GM18907 (cell line): ENCODE measurements around the gene PACC1.
"Not testable (repeated sequence)": the region's sequence is repeated elsewhere in the genome, so short reads cannot be mapped to it uniquely, and the experiment has no call there.

Source experiments
- ATAC-seq: cut with Tn5 transposase; IDR thresholded peaks from one replicate; pipeline ENCODE4 v1.9.1; 2021; ENCODE audit warnings: mild to moderate bottlenecking, moderate library complexity; ENCODE audit not compliant: unreplicated experiment

The PACC1 gene

DNA sequence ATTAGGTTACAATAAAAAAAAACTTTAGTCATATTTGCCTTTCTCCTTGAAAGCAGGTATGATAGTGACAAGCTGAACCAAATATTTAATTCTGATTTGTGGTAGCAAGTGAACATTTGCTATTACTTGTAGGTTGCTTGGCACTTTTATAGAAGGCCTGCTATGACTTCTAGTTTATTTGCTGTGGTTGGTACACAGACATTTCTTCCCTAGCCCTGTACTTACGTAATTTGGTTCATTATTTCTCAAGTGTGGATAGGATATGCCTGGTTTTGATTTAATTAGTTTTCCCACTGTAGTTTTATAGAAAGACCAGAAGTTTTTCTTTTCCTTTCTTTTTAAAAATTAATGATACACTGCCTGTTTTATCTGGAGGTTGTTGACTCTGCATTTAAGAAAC is 73.6 kb downstream of the PACC1 start:
- ATAC-seq = no peak

DNA sequence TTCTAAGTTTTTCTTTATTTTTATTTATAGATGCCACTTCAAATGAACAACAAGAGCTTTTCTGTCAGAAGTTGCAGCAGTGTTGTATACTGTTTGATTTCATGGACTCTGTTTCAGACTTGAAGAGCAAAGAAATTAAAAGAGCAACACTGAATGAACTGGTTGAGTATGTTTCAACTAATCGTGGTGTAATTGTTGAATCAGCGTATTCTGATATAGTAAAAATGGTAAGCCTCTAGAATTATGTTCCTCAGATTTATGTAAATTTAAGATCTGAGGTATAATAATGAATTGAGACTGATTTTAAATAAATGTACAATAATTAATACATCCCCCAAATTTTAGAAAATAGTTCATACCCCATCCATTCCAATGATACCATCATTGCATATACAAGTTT is 85.6 kb downstream of the PACC1 start:
- no peak for ATAC-seq

DNA sequence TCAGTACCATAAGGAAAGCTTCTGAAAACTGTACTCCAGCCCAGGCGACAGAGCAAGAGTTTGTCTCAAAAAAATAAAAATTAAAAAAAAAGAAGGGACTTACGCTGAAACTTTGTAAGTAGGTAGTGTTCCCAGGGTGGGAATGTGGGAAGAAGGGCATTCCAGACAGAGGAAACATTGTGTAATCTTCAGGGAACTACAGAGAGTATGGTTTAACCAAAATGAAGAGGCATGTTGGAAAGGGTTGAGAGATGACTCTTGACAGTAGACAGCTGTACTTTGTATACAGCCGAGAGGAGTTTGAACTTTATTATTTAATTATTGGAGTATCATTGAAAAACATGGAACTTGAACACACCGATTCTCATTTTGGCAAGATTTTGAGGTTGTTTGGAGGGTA is 86.4 kb downstream of the PACC1 start:
- ATAC-seq = no peak

DNA sequence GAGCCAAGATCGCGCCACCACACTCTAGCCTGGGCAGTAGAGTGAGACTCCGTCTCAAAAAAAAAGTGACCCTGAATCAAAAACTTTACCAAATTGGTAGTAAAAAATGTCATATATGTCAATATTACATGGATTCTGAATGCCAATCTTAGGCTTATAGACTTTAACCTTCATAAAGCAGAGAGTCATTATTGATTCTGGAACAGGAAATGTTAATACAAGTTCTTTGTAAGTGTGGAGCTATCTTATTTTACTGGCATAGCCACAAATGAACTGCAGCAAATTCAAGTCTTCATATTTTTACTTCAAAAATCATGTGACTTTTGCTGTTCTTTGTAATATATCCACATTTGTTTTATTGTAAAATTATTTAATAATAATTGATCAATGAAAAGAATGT is 88.1 kb downstream of the PACC1 start:
- ATAC-seq = no peak

DNA sequence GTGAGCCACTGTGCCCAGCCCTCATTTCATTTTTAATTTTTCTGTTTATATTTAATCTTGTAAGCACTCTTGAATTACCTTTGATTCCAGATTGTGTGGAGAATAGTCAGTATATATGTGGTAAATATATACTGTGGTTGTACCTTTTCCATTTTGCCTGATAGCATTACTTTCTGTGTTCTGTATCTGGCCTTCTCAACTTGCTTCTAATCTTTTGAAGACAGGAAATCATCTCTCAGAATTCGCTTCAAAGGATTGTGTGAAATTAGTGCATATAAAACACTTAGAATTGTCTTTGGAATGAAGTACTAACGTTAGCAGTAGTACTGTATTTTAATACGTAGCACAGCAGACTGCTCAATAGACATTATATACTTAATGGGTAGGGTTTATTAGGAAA is 91.6 kb downstream of the PACC1 start:
- no peak for ATAC-seq

DNA sequence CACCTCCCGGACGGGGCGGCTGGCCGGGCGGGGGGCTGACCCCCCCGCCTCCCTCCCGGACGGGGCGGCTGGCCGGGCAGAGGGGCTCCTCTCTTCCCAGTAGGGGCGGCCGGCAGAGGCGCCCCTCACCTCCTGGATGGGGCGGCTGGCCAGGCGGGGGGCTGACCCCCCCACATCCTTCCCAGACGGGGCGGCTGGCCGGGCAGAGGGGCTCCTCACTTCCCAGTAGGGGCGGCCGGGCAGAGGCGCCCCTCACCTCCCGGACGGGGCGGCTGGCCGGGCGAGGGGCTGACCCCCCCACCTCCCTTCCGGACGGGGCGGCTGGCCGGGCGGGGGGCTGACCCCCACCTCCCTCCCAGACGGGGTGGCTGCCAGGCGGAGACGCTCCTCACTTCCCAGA is 93.7 kb downstream of the PACC1 start:
- not testable (repeated sequence) for ATAC-seq

DNA sequence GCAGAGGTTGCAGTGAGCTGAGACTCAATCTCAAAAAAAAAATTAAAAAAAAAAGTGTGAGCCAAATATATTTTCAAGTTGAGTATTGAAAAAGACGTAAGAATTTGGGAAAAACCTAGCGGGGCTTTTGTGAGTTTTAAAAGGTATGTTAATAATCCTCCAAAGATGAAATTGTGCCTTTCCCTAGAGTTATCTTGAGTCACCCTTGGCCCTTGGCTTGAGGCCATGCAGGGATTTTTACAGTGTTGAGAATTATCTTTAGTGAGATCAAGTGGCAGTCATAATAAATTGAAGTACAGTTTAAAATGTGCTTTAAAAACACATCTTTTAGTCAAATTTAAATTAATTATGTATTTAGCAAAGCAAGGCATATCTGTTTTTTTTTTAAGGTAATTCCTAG is 96.8 kb downstream of the PACC1 start:
- no peak for ATAC-seq

DNA sequence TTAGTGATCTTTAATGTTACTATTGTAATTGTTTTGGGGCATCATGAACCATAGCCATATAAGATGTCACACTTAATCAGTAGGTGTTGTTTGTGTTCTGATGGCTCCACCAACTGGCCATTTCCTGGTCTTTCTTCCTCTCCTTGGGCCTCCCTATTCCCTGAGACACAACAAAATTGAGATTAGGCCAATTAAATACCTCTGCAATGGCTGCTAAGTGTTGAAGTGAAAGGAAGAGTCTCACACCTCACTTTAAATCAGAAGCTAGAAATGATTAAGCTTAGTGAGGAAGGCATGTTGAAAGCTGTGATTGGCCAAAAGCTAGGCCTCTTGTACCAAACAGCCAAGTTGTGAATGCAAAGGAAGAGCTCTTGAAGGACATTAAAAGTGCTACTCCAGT is 98.8 kb downstream of the PACC1 start:
- ATAC-seq = peak; percentile 60

DNA sequence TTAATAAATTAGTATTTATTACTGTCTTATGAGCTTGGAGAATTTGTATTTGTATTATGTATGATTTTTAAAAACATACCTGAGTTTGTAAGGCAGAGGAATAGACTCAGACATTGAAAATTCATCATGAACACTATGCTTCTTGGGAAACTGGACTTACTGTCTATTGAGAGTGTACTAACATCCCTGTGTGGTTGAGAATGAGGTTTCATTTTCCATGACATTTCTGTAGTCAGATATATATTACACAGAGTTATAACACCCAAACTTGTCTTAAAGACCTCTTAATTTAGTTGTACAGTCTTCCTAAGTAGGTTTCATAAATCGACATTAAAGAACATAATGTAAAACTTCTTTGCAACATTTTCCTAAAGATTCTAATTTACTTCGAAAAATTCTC is 99.5 kb downstream of the PACC1 start:
- no peak for ATAC-seq
